GM18907 (cell line): ENCODE measurements around the gene CEMIP.

Source experiments
- ATAC-seq: cut with Tn5 transposase; IDR thresholded peaks from one replicate; pipeline ENCODE4 v1.9.1; 2021; ENCODE audit warnings: mild to moderate bottlenecking, moderate library complexity; ENCODE audit not compliant: unreplicated experiment

The CEMIP gene

GRCh38 chr15:80921736-80922410 lies 142.7 kb downstream of the CEMIP start:
- ATAC-seq, result no peak

- ATAC-seq, result no peak
These were observed 144.5 kb downstream of the CEMIP start for GRCh38 chr15:80923668-80924067.

GRCh38 chr15:80924278-80924677 lies 145.1 kb downstream of the CEMIP start:
- ATAC-seq, result no peak

- ATAC-seq, result no peak
These were observed 146.5 kb downstream of the CEMIP start for GRCh38 chr15:80925597-80926059.

- no peak for ATAC-seq
These were observed 147.0 kb downstream of the CEMIP start for GRCh38 chr15:80926126-80926525.

- ATAC-seq, result no peak
These were observed 150.1 kb downstream of the CEMIP start for GRCh38 chr15:80929225-80929624.

- ATAC-seq, result no peak
These were observed 150.5 kb downstream of the CEMIP start for GRCh38 chr15:80929689-80930088.

- ATAC-seq, result no peak
These were observed 152.0 kb downstream of the CEMIP start for GRCh38 chr15:80931191-80931590.

- no peak for ATAC-seq
These were observed 152.7 kb downstream of the CEMIP start for GRCh38 chr15:80931721-80932512.

GRCh38 chr15:80932513-80932815 lies 153.3 kb downstream of the CEMIP start:
- no peak for ATAC-seq

- no peak for ATAC-seq
These were observed 153.8 kb downstream of the CEMIP start for GRCh38 chr15:80932989-80933388.

GRCh38 chr15:80934761-80935221 lies 155.6 kb downstream of the CEMIP start:
- ATAC-seq, result no peak

GRCh38 chr15:80936288-80937078 lies 157.3 kb downstream of the CEMIP start:
- ATAC-seq, result no peak

- ATAC-seq, result no peak
These were observed 158.5 kb downstream of the CEMIP start for GRCh38 chr15:80937718-80938117.

- ATAC-seq, result no peak
These were observed 160.0 kb downstream of the CEMIP start for GRCh38 chr15:80939216-80939615.

- ATAC-seq, result no peak
These were observed 161.2 kb downstream of the CEMIP start for GRCh38 chr15:80940331-80940730.

- ATAC-seq, result no peak
These were observed 161.7 kb downstream of the CEMIP start for GRCh38 chr15:80940851-80941250.

- ATAC-seq, result no peak
These were observed 163.1 kb downstream of the CEMIP start for GRCh38 chr15:80942266-80942665.

GRCh38 chr15:80942746-80943565 lies 163.8 kb downstream of the CEMIP start:
- no peak for ATAC-seq

- no peak for ATAC-seq
These were observed 165.6 kb downstream of the CEMIP start for GRCh38 chr15:80944818-80945217.

GRCh38 chr15:80945605-80946004 lies 166.4 kb downstream of the CEMIP start:
- no peak for ATAC-seq
